GM10248 (cell line): ENCODE results near the gene SLC1A1.

Experiments
- CTCF ChIA-PET: fragments of 300-600 bp; sonication (Branson Sonifier 250); formaldehyde crosslinking; extraction: SDS; loops from one replicate; lab custom pipeline; 2021; ENCODE audit warnings: antibody characterized with exemption; lab: Yijun Ruan, JAX
- POLR2A ChIA-PET: fragments of 350-650 bp; sonication (Branson Sonifier 250); formaldehyde crosslinking; extraction: SDS; loops from one replicate; lab custom pipeline; 2020; ENCODE audit warnings: antibody characterized with exemption; lab: Yijun Ruan, JAX
- DNase-seq: peaks from one replicate; pipeline ENCODE4 v3.0.0; 2012; ENCODE audit errors: extremely low spot score
- CTCF ChIP-seq: IDR thresholded peaks from 2 replicates; pipeline ENCODE4 v1.5.1; 2012; ENCODE audit warnings: mild to moderate bottlenecking, low read depth; ENCODE audit errors: extremely low read depth, missing control alignments, control extremely low read depth

Gene SLC1A1

GRCh38 chr9:4558371-4558998 is 68.2 kb downstream of the SLC1A1 start:
- POLR2A ChIA-PET, result no interaction called here
- TF ChIP-seq CTCF, result no peak
- CTCF ChIA-PET, result interaction anchor here (0.7 to 5.4 kb wide), 6 partner anchors 9 to 101 kb away, joined by 3 to 32 read pairs (median 3); no protein-coding TSS in a partner anchor
- DNase-seq, result no peak

- no peak for TF ChIP-seq CTCF
- POLR2A ChIA-PET, result no interaction called here
- no peak for DNase-seq
- CTCF ChIA-PET, result interaction anchor here (0.9 to 5.4 kb wide), 4 partner anchors 10 to 102 kb away, joined by 3 to 32 read pairs (median 3); no protein-coding TSS in a partner anchor
Measured at GRCh38 chr9:4559261-4560182, 69.3 kb downstream of the SLC1A1 start.

GRCh38 chr9:4563105-4563504 is 72.8 kb downstream of the SLC1A1 start:
- TF ChIP-seq CTCF, result no peak
- no peak for DNase-seq
- CTCF ChIA-PET, result no interaction called here
- POLR2A ChIA-PET, result no interaction called here

GRCh38 chr9:4566806-4567205 is 76.5 kb downstream of the SLC1A1 start:
- TF ChIP-seq CTCF, result no peak
- no peak for DNase-seq
- ChIA-PET CTCF (interaction anchor here (1.1 to 1.2 kb wide), 2 partner anchors 17 to 22 kb away, joined by 3 to 5 read pairs; no protein-coding TSS in a partner anchor), POLR2A (no interaction called here)

- no peak for DNase-seq
- TF ChIP-seq CTCF, result no peak
- ChIA-PET CTCF (interaction anchor here (1.0 to 1.1 kb wide), 2 partner anchors 10 to 21 kb away, joined by 3 read pairs; no protein-coding TSS in a partner anchor), POLR2A (no interaction called here)
Measured at GRCh38 chr9:4567601-4568000, 77.3 kb downstream of the SLC1A1 start.

GRCh38 chr9:4569101-4569500 is 78.8 kb downstream of the SLC1A1 start:
- CTCF ChIA-PET, result interaction anchor here (1.3 to 1.5 kb wide), 2 partner anchors 12 to 31 kb away, joined by 3 to 5 read pairs; no protein-coding TSS in a partner anchor
- DNase-seq, result no peak
- POLR2A ChIA-PET, result no interaction called here
- no peak for TF ChIP-seq CTCF
